ENCODE data around the gene FAM32A.
A peak's percentile ranks its signal among the peaks of the same experiment; 100 is the strongest.

Gene FAM32A

GRCh38 chr19:16141043-16141442 lies 44.2 kb upstream of the FAM32A start:
- H3K27me3 ChIP-seq (ENCODE audit: low read depth, low read length) = no peaks in the 10 kb centered on the region
- no peak overlapping the region for H3K4me3 ChIP-seq (ENCODE audit: low read length)
- H3K4me2 ChIP-seq (ENCODE audit: low read length) = peak overlapping the region; percentile 24
- H3K79me2 ChIP-seq (ENCODE audit: low read length) = peaks cover 30% of the 10 kb centered on the region
- H2AFZ ChIP-seq (ENCODE audit: low read depth, low read length) = no peak overlapping the region
- H3K9me3 ChIP-seq (ENCODE audit: insufficient read depth, low read length) = no peaks in the 10 kb centered on the region
- H3K4me1 ChIP-seq (ENCODE audit: low read length) = peaks cover 69% of the 10 kb centered on the region
- peaks cover under 1% of the 10 kb centered on the region; the same call in 1 of the 2 replicates for H4K20me1 ChIP-seq (ENCODE audit: insufficient read depth, low read length)
- TF ChIP-seq EZH2phosphoT487 (IDR thresholded peaks at IDR 0.05; ENCODE audit: low read depth) (no peak), CTCF (IDR thresholded peaks at IDR 0.05; ENCODE audit: low read depth, low read length) (peak; percentile 45)
- H3K27ac ChIP-seq (ENCODE audit: low read length) = peak overlapping the region; percentile 92
- peaks cover 22% of the 10 kb centered on the region for H3K36me3 ChIP-seq (replicated peaks; ENCODE audit: low read depth, low read length)
- H3K9ac ChIP-seq (ENCODE audit: low read length) = peak overlapping the region; percentile 34; the same call in 1 of the 2 replicates

GRCh38 chr19:16142032-16142580 lies 43.1 kb upstream of the FAM32A start:
- Histone ChIP-seq H3K4me3 (ENCODE audit: low read length) (no peak overlapping the region), H3K9me3 (ENCODE audit: insufficient read depth, low read length) (no peaks in the 10 kb centered on the region), H3K79me2 (ENCODE audit: low read length) (peaks cover 41% of the 10 kb centered on the region), H4K20me1 (ENCODE audit: insufficient read depth, low read length) (peaks cover 6% of the 10 kb centered on the region; the same call in 1 of the 2 replicates), H2AFZ (ENCODE audit: low read depth, low read length) (no peak overlapping the region), H3K4me2 (ENCODE audit: low read length) (no peak overlapping the region), H3K36me3 (replicated peaks; ENCODE audit: low read depth, low read length) (peaks cover 31% of the 10 kb centered on the region), H3K4me1 (ENCODE audit: low read length) (peaks cover 69% of the 10 kb centered on the region), H3K27me3 (ENCODE audit: low read depth, low read length) (no peaks in the 10 kb centered on the region), H3K27ac (ENCODE audit: low read length) (peak overlapping the region; percentile 92), H3K9ac (ENCODE audit: low read length) (peak overlapping the region; percentile 45; the same call in 1 of the 2 replicates)
- TF ChIP-seq EZH2phosphoT487 (IDR thresholded peaks at IDR 0.05; ENCODE audit: low read depth) = no peak
- no peak for TF ChIP-seq CTCF (IDR thresholded peaks at IDR 0.05; ENCODE audit: low read depth, low read length)

GRCh38 chr19:16143399-16144215 lies 41.6 kb upstream of the FAM32A start, which contains the start of gene HSH2D:
Gene HSH2D (plus strand): TSS chr19:16143685. CDS start chr19:16148751, 5,066 bp downstream.
- Histone ChIP-seq H3K4me2 (ENCODE audit: low read length) (peak within 1 kb of the TSS; percentile 89), H3K36me3 (replicated peaks; ENCODE audit: low read depth, low read length) (peaks cover 39% of the 10 kb centered on the region), H3K27me3 (ENCODE audit: low read depth, low read length) (no peaks in the 10 kb centered on the region), H2AFZ (ENCODE audit: low read depth, low read length) (no peak within 1 kb of the TSS), H3K9me3 (ENCODE audit: insufficient read depth, low read length) (no peaks in the 10 kb centered on the region), H3K9ac (ENCODE audit: low read length) (peak within 1 kb of the TSS; percentile 96), H3K4me3 (ENCODE audit: low read length) (peak within 1 kb of the TSS; percentile 79), H3K27ac (ENCODE audit: low read length) (peak within 1 kb of the TSS; percentile 92), H3K79me2 (ENCODE audit: low read length) (peaks cover 53% of the 10 kb centered on the region), H3K4me1 (ENCODE audit: low read length) (peaks cover 79% of the 10 kb centered on the region), H4K20me1 (ENCODE audit: insufficient read depth, low read length) (peaks cover 14% of the 10 kb centered on the region; the same call in 1 of the 2 replicates)
- TF ChIP-seq CTCF (IDR thresholded peaks at IDR 0.05; ENCODE audit: low read depth, low read length) (no peak), EZH2phosphoT487 (IDR thresholded peaks at IDR 0.05; ENCODE audit: low read depth) (no peak)

GRCh38 chr19:16144216-16144581 lies 41.0 kb upstream of the FAM32A start:
- Histone ChIP-seq H3K36me3 (replicated peaks; ENCODE audit: low read depth, low read length) (peaks cover 45% of the 10 kb centered on the region), H3K9ac (ENCODE audit: low read length) (peak overlapping the region; percentile 96), H3K4me3 (ENCODE audit: low read length) (peak overlapping the region; percentile 79), H3K4me2 (ENCODE audit: low read length) (peak overlapping the region; percentile 89), H3K4me1 (ENCODE audit: low read length) (peaks cover 85% of the 10 kb centered on the region), H3K27me3 (ENCODE audit: low read depth, low read length) (no peaks in the 10 kb centered on the region), H3K27ac (ENCODE audit: low read length) (peak overlapping the region; percentile 92), H3K9me3 (ENCODE audit: insufficient read depth, low read length) (no peaks in the 10 kb centered on the region), H2AFZ (ENCODE audit: low read depth, low read length) (no peak overlapping the region), H3K79me2 (ENCODE audit: low read length) (peaks cover 59% of the 10 kb centered on the region), H4K20me1 (ENCODE audit: insufficient read depth, low read length) (peaks cover 18% of the 10 kb centered on the region; the same call in 1 of the 2 replicates)
- TF ChIP-seq CTCF (IDR thresholded peaks at IDR 0.05; ENCODE audit: low read depth, low read length) (no peak), EZH2phosphoT487 (IDR thresholded peaks at IDR 0.05; ENCODE audit: low read depth) (no peak)
